NAMALWA (cell line): ENCODE data around the gene MAP4K4.

Experiments used
- DNase-seq: peaks from one replicate; pipeline ENCODE4 v3.0.0-alpha.2; 2015; ENCODE audit warnings: low spot score

The MAP4K4 gene

DNA sequence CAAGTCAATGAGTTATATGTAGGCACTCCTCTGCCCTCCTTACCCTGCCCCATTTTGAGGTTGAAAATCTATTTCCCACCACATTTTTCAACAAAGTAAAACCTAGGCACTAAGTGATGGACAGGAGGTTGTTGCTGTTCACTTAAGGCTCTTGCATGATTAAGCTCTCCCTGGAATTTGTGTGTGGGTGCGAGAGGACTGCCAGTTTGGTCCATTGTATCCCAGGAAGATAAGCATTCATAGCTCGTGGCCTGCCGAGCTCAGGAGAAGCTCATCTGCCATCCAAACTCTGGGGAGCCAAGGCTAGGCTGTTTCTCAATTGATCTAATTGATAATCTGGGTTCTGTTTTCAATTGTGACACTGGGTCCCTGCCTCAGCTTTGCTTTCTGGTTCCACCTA lies 4.7 kb upstream of the MAP4K4 start:
- DNase-seq = no peak

DNA sequence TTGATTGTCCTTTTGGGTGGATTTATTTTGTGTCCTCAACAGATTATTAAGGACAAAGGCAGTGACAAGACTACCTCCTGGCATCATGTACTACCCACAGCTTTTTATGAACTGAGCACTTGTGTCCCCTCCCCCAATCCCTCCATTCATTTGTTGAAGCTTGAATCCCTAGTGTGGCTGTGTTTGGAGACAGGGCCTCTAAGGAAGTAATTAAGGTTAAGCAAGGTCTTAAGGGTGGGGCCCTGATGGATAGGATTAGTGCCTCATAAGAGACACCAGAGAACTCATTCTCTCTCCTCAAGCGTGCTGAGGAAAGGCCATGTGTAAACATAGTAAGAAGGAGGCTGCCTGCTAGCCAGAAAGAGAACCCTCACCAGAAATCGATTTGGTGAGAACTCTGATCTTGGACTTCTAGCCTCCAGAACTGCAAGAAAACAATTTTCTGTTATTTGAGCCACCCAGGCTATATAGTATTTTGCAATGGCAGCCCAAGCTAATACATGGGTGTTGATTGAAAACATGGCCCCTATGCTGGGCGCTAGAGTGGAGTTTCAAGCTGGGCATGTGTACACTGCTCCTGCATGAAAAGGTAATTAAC lies 3.4 kb upstream of the MAP4K4 start:
- no peak for DNase-seq

DNA sequence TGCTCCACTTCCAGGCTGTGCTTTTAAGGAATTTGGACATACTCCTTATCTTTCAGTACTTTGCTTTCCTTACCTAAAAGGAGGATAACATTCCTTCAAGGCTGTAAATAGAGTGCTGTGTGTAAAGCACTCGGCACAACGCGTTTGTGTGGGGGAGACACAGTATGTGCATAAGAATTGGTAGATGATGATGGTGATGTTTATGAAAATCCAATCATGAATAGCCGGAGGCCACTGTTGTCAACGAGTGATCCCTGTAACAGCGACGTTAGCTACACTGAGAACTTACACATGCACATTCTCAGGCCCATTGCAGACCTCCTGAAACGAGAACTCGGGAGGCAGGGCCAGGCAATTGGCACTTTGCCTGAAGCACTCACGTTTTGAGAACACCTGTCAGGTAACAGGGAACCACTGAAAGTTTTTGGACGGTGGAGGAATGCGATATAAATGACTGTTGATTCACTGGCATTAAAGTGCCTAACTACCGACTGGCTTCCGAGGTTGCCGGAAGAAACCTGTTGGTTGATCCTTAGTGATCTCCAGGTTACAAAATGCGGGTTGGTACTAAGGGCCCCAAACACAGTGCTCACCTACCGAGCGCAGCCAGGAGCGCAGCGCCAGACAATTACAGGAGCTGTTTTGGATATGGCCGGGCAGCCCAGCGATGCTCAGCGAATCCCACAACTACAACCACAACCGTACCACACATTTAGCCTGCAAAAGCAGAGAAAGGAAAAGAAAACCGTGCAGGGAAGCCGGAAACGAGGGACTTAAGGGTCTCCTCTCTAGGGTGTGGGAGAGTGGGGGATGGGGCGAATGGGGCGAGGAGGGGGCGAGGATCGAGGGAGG lies 1.0 kb upstream of the MAP4K4 start:
- no peak for DNase-seq

DNA sequence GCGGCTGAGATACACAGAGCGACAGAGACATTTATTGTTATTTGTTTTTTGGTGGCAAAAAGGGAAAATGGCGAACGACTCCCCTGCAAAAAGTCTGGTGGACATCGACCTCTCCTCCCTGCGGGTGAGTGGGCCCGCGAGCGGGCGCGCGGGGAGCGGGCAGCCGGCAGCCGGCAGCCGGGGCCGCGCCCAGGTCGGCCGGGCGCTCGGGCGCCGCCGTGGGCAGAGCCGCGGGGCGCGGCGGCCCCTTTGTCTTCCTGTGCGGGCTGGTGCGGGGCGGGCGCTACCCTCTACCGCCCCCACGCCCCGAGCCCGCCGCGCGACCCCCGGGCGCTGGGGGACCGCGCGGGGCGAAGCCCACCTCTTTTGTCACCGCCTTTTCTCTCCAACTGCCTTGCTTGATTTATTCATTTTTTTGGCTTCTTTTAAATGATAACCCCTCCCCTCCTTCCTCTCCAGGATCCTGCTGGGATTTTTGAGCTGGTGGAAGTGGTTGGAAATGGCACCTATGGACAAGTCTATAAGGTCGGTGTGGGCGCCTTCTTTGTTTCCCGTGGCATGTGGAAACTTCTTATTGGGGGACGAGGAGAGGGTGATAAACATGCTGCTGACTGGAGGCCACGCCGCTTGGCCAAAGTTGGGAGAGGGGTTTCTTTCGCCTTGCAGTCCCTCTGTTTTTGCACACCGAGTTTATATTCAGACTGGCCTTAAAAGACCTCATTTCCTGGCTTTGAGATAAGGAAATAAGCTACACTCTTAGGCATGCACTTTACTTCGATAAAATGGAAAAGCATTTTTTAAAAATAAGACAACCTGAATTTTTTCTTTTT lies 722 bp downstream of the MAP4K4 start:
- peak; percentile 50 for DNase-seq

DNA sequence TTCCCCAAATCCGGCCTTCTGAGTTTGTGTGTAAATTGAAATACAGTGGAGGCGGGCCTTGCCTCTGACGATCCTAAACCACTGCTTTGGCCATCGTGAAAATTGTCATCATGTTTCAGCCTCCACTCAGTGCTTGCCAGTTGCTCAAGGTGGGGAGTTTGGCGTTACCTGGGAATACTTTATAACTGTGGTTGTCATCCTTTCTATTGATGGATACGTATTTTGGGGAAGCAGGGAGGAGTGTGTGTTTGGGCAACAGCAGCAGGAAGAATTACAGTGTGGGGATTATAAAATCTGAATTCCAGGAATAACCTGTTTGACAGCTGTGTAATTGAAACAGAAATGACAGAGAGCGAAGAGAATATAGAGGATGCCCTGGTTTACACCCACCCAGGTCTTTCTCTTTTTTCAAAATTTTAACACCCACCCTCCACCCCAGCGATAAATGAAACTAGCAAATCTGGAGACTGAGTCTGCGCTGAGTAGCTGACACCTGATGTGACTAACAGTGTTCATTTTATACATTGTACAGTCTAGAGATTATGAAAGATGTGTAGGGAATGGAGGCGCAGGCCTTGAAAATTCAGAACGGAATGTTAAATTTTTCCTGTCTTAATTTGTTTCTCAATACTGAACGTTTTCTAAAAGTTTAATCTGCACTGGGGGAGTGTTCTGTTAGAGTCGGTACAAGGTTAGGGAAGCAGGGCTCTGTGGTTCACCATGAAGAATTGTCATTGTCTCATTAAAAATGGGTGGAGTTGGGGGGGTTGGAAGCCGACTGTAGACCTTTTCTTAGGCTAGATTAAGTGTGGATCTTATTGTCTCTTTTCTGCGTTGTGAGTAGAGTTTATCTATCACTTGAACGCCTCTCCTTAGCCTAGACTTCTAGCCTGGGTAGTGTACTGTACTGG lies 1.6 kb downstream of the MAP4K4 start:
- DNase-seq = peak; percentile 48

DNA sequence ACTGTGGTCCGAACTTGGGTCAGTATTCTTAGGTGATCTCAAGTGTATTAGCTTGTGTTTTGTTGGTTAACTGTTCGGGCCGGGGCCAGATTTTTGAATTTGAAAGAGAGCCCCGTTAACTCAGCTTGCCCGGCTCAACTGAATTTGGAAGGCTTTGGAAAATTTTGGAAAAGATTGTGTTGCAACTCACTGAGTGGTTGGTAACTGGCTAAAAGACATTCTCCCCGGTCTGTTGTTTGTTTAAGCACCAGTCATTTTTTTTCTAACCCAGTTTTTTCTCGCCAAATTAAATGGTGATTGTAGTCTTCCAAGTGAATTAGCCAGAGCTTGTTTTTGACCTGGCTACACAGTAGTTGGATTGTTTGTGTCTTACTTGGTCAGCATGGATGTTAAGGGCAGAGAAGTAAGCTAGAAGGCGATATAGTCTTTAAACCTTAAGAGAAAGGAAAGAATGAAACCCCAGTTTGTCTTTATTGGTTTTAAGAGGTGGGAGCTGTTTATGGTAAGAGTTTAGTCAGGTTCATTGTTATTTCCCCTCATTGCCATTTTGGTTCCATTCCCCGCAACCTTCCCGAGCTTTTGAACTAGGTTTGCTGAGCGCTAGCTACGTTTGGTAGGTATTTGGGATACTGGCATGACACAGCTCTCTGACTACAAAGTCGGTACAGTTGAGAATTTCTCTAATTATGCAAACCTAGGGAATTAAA lies 2.4 kb downstream of the MAP4K4 start:
- peak; percentile 15 for DNase-seq

DNA sequence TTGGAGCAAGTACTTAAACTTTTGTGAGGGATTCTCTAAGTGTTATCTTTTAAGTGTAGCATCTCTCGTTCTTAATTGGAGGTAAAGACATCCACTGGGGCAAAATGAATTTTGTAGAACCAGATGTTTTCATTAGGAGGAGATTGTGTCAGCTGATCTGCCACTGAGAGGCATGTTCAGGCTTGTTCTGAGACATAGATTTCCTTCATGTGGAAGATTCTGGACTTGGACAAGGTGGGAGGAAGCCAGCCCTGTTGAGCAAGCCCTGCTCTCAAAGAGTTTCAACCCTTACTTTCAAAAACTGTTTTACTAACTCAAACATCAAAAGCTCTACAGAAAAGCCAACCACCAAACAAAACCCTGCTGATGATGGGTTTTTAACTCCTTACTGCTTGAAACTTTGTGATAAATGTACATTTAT lies 6.5 kb downstream of the MAP4K4 start:
- peak; percentile 53 for DNase-seq

DNA sequence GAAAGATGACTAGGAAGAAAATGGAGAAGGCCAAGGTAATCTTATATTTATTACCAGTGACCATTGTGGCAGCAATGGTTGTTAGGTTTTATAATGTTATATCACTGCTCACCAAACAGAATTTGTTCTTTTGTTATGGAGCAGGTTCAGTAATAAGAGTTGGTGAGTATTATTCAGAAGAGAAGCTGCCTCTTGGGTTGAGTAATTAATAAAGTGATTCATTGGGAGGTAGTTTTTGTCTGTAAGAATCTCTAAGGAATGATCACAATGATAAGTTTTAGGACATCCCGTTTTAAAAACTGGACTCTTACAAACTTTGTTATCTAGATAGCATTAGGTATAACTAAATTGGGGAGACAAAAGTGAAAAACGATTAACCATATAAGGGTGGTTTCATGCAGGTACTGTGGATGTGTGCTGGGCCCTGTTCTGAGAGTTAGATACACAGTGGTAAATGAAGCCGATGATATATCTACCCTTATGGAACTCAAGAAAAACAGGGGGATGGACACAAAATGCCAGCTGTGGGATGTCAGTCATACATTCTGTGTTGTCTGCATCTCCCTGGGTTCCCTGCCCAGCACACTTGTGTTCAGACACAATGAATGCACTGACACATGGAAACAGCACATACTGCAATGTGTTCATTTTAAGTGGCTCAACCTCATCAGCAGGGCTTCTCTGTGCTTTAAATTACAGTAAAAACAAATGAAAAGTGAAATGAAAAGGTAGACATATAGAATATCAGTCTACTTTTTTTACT lies 7.5 kb downstream of the MAP4K4 start:
- no peak for DNase-seq

DNA sequence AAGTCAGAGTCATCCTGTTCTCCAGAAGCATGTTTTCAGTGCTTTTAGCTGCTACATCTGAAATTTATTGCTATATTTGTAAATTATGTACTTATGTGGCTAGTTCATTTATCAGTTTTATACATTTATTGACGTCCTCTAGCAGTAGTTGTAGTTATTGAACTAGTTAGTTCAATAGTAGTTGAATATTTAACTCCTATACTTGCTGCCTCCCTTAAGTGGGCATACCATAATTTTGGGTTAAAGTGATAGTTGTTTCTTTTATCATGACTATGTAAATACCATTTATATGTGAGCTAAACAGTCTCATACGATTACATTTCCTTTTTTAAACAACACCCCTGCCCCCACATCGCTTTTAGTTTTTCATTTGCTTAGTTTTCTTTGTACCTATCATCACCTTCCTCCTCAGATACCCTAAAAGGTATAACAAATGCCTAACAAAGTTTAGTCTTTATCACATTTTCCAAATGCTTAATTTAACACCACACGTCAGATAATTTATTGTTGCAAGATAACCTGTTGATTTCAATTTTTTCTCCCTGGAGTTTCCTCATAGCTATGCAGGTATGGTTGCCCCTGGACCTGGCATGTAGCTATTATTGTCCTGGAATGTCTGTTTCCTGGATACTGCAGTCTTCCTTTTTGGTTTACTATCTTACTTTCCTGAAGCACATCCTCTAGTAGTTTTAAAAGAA lies 8.8 kb downstream of the MAP4K4 start:
- no peak for DNase-seq

DNA sequence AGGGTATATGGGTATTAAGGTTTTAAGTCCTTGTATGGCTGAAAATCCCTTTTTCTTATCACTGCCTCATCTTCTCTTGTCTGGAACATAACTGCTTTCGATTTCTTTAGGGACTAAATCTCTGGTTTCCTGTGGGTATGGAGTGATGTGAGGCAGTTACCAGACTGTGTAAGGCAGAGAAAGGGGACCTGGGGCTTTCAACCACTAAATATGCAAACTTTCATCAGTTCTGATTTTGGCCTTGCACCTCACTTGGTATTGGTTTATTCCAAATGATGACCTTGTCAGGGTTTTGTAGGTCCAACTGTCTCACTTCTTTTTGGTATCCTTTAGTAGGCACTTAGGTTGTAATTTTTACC lies 9.3 kb downstream of the MAP4K4 start:
- peak; percentile 34 for DNase-seq

DNA sequence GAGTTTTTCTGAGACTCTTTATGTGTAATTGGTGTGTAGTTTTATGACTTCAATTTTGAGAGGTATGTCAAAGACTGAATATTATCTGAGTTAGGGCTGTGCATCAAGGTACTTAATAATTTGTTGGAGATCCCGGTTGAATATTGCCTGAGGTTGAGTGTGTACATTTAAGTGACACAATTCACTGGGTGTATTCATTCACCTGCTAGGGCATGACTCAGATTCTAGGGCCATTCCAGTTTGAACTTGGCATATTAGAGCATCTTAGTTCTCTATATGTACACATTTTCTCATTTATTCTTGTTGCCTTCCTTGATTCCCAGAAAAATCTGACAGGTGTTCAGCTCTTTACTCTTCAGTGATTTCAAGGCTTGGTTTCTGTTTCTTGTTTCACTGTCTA lies 12.5 kb downstream of the MAP4K4 start:
- no peak for DNase-seq

DNA sequence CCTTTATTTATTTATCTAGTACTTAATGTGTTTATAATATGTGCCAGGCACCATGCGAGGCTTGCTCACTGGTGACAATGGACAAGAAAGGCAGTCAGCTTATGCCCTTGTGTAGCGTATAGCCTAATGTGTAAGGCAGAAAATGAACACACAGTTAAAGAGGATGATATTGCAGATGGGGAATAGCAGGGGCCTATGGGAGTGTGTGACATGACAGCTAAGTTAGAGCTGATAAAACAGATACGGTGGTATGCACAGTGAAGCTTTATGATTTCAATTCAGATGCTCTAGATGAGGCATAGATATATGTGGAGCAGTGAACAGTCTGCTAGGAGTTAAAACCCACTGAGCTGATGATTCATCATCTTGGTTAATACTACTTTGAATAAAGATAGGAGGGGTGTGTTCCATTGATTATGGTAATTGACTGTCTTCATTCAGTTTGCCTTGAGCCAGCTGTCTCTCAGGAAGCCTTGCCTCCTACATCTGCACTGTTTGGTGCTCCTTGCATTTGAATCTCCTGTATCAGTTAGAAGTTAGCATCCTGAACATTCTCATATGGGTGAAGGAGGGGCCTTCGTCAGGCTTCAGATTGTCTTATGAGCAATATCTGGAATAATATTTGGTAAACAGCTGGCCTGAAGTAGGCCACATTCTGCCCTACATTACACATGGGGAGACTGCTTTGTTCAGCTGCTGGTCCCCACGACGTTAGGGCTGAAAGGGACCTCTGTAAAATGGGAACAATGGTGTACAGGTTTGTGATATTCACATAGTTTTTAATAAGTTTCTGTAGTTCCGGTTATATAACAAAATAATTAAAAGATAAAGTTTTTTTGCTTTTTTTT lies 13.2 kb downstream of the MAP4K4 start:
- peak; percentile 54 for DNase-seq

DNA sequence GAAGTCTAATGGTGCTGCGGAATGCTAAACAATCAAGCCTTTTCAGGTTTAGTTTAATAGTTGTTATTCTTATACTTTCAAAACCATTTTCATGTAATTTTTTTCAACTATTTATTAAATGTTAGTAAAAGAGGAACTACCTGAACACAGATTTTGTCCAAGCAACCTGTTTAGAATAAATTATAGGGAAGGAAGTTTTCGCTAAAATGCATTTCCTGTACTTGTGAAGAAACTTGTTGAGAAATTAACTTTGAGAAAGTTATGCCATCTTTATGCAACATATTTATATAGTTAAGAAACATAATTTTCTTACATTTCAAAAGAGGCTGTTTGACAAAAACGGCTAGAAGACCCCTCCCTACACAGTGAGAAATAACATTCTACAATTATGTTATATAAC lies 16.6 kb downstream of the MAP4K4 start:
- peak; percentile 16 for DNase-seq

DNA sequence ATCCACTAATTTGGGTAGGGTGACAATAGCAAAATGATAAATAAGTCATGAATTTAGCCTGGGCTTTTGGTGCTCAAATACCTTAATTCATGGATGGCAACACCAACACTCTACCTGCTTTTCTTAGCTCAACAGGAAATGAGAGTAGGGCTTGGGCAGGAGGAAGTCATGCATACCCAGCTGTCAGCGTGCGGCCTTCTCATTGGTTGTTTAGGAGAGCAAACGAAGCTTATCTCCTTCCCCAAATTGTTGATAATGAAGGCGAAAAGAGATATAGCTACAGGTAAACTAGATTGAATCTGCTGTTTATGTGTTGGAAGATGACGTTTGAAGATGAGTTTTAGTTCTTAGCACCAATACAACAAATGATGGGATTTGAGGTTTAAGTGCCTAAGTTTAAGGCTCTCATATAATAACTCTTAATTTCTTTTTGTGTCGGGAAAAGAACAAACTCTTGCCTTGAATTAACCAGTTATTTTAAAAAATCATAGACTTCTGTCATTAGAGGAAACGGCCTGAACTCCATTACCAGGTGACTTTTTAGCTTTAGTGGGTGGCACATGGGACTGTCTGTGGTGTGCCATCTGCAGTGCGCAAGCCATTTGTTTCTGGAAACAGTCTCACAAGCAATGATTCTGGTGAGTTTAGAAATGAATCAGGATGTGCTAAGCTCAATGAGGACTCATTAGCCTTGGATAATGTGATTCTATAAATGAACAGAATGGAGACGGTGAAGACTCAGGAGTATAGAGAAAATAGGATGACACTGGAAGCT lies 19.8 kb downstream of the MAP4K4 start:
- peak; percentile 91 for DNase-seq

DNA sequence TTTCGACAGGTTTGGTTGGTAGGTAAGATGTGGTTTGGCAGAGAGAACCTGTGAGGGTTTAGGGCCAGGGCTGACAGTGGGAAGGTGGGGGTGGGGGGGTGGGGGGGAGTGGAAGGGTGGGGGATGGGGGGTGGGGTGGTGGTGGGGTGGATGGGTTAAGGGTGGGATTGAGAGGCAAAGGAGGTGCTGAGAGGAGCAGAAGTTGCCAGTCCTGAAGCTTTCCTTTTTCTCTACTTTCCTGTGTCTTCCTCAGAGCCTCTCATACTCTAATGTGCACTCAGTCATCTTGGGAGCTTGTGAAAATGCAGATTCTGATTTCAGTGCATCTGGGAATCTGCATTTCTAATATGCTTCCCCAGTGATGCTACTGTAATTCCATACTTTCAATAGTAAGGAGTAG lies 21.0 kb downstream of the MAP4K4 start:
- DNase-seq = no peak

DNA sequence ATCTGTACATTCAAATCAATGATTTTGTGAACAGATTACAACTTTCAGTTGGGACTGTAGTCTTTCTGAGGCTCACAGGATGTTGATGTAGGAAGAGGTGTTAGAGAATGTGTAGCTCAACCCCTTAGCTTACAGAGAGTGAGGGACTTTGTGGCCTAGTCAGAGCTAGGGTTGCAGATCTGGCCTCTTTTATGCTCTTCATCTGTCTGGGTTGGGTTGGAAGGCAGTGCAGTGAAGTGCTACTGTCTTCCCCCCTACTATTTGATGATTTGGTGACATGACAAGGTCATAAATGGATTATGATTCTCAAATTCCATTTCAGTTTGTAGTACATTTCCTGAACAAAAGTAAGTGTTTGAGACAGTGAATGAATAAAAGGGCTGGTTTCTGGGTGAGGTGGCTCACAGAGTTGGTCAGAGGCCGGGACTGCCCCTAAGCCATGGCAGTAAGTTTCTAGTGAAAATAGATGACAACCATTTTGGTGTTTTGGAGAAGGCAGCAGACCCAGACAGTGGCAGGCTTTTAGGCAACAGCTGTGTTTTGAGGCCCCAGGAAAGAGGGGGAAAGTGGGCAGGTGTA lies 21.6 kb downstream of the MAP4K4 start:
- no peak for DNase-seq

DNA sequence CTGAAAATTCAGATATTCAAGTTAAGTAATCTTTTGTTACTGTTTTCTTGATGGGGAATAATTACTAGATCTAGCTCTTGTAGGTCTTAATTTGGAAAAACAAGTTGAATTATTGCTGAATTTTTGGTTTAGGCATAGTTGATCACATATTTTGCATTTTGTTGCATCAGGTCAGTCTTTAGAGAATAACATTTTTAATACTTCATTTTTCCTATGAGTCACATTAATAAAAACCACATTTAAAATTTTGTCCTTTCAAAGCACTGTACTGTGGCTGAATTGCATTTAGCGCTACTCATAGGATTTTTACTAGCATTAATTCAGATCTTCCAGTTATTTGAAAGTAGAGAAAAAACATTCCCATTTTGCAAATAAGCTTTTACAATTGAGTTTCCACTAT lies 23.2 kb downstream of the MAP4K4 start:
- no peak for DNase-seq

DNA sequence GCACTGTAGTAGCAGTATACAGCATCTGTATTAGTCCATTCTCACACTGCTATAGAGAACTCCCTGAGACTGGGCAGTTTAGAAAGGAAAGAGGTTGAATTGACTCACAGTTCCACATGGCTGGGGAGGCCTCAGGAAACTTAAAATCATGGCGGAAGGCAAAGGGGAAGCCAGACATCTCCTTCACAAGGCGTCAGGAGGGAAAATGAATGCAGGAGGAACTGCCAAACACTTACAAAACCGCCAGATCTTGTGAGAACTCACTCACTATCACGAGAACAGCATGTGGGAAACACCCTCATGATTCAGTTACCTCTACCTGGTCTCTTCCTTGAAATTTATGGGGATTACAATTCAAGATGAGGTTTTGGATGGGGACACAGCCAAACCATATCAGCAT lies 25.4 kb downstream of the MAP4K4 start:
- no peak for DNase-seq
